Measurements from ENCODE around the gene MEGF8.

GRCh38 chr19:42392165-42392564, 66.7 kb downstream of the MEGF8 start:
- TF ChIP-seq CTCF (IDR thresholded peaks at IDR 0.05; ENCODE audit: insufficient read depth, low read length, poor library complexity, severe bottlenecking) (no peak), EZH2phosphoT487 (conservative IDR thresholded peaks at IDR 0.05; ENCODE audit: low read length) (no peak)
